NCI-H226 (cell line): ENCODE results near the gene STAMBP.
"Not testable (repeated sequence)": the region's sequence is repeated elsewhere in the genome, so short reads cannot be mapped to it uniquely, and the experiment has no call there.

Experiments used
- DNase-seq: peaks from one replicate; pipeline ENCODE4 v3.0.0-alpha.2; 2015

Gene STAMBP

GRCh38 chr2:73837847-73838585 is 9.3 kb downstream of the STAMBP start:
- no peak for DNase-seq

DNA sequence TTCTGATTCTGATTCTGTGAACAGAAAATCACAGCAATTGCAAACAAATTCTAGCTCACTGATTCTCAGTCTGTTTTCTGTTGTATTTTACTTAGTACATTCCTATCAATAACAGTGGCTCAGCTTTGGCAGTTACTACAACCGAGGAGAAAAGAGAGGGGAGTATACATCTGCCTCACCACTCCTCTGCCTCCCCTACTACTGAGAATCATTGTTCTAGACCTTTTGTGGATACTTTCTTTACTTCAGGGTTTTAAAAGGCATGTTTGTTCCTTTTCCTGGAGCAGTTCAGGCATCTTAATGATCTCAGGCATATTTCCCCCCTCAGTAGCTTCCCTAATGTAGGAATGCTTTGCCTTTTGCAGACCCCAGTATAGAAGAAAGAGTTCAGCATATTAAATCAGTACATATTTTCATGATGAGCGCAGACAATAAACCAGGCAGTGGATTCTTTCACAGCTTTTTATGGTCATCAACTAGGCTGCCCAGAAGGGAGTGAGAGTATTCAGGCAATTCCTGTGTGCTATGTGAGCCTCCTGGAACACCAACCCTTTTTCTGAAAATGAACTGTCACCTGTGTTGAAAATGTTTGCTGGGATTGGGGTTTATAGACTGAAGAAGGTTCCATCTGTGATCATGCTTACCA is 10.3 kb downstream of the STAMBP start:
- no peak for DNase-seq

- no peak for DNase-seq
Observed at GRCh38 chr2:73839653-73840411, 11.1 kb downstream of the STAMBP start.

GRCh38 chr2:73841912-73842738 is 13.4 kb downstream of the STAMBP start:
- DNase-seq: no peak

GRCh38 chr2:73842739-73843019 is 13.9 kb downstream of the STAMBP start:
- DNase-seq: no peak

- DNase-seq: no peak
Observed at GRCh38 chr2:73844087-73844486, 15.3 kb downstream of the STAMBP start.

DNA sequence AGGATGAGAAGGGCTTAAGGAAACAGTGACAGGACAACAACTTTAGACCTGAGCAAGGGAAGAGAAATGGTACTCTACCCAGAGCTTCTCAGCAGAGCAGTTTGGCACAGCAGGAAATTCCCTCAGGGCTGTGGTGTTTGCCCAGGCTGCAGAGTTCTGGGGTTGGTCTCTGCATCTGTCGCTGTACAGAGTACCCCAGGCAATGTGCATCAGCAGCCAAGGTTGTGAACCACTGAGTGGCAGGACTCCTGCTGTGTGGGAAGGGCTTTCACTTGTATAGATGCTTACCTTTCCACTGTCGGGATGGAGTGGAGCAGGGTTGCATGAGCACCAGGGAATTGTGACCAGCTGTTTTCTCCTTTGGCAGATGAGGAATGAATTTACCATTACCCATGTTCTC is 21.2 kb downstream of the STAMBP start:
- no peak for DNase-seq

DNA sequence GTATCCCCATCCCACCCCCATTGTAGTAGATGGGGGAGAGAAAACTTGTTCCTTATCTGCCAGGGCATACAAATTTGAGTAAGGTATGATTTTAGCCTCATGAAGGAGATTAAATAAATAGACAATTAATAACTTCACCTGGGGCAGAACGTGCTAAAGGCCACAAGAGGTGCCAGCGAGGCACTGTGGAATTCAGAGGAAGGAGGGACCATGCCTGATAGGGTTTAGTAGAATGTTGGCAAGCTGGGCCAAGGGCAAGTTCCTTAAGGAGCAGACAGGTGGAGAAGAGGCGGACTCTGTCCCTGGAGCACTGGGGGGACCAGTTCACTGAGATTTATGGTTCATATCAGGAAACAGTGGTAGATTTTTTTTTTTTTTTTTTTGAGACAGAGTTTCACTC is 22.5 kb downstream of the STAMBP start:
- DNase-seq: peak; percentile 28

DNA sequence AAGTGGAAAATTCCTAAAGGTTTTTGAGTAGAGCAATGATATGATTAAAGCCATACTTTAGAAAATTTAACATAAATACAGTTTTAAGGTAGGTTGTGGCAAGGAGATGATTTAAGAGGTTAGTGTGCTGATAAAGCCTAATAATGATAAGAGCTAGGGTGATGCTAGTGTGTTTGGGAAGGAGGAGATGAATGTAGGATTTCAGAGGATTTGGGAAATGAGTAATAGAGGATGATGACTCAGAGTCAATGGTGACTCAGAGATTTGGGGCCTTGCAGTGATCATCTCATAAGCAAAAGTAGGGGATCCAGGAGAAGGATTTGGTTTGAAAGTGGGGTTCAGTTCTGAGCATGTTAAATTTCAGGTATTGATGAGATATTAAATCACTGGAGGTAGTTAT is 23.3 kb downstream of the STAMBP start:
- peak; percentile 87 for DNase-seq

DNA sequence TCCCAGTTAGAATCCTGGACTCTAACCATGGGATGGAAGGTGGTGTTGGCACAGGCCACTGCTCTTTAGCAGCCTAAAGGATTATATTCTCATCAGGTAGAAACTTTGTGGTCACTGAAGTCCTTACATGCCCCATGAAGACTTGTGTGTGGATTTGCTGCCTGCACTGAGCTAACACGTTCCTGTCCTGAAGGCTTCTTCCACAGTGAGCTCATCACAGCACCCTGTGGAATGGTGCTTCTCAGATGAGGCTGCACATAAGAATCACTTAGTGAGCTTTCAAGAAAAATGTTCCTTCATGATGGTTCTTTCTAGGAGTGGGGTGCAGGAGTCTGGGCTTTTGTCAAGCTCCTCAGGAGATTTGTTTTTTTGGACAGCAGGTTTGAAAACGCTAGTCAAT is 26.8 kb downstream of the STAMBP start:
- no peak for DNase-seq

- peak; percentile 71 for DNase-seq
Observed at GRCh38 chr2:73856214-73856613, 27.5 kb downstream of the STAMBP start.

DNA sequence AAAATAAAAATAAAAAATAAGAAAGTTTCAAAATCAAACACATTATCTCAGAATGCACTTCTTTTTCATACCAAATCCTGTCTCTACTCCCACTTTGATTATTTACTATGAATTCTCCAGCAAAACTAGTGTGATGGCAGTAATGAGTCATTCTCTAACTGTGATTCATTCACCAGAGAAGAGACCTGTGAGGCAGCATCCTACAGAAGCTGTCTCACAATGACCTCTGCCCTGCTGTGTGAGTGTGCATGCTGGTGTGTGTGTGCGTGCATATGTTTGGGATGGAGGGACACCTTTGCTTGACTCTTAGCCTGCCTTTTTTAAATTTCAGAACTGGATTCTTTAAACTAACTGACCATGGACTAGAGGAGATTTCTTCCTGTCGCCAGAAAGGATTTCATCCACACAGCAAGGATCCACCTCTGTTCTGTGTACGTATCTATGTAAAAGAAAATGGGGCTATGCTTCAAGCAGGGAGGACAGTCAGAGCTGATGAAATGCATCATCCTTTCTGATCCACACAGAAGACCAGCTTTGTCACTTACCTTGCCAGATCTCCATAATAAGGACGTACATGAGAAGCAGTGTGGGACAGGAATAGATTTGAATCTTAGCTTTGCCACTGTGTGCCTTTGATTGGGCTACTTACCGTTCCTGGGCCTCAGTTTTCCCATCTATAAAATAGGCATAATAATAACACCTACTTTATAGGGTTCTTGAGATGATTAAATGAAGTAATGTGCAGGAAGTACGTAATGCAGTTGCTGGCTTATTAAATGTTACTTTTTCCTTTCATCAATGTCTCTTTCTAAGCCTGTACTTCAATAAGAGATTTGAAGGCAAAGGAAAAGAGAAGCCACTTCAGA is 31.2 kb downstream of the STAMBP start:
- DNase-seq: peak; percentile 80

GRCh38 chr2:73862987-73863386 is 34.2 kb downstream of the STAMBP start:
- DNase-seq: no peak

- no peak for DNase-seq
Observed at GRCh38 chr2:73868204-73868978, 39.6 kb downstream of the STAMBP start.

- peak; percentile 53 for DNase-seq
Observed at GRCh38 chr2:73870084-73870483, 41.3 kb downstream of the STAMBP start.

GRCh38 chr2:73877071-73877802 is 48.5 kb downstream of the STAMBP start:
- no peak for DNase-seq

DNA sequence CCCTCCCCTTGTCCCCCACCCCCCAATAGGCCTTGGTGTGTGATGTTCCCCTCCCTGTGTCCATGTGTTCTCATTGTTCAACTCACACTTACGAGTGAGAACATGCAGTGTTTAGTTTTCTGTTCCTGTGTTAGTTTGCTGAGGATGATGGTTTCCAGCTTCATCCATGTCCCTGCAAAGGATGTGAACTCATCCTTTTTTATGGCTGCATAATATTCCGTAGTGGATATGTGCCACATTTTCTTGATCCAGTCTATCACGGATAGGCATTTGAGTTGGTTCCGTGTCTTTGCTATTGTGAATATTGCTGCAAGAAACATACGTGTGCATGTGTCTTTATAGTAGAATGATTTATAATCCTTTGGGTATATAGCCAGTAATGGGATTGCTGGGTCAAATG is 49.2 kb downstream of the STAMBP start:
- not testable (repeated sequence) for DNase-seq

GRCh38 chr2:73885406-73885805 is 56.6 kb downstream of the STAMBP start:
- no peak for DNase-seq

GRCh38 chr2:73886357-73886756 is 57.6 kb downstream of the STAMBP start:
- DNase-seq: no peak

DNA sequence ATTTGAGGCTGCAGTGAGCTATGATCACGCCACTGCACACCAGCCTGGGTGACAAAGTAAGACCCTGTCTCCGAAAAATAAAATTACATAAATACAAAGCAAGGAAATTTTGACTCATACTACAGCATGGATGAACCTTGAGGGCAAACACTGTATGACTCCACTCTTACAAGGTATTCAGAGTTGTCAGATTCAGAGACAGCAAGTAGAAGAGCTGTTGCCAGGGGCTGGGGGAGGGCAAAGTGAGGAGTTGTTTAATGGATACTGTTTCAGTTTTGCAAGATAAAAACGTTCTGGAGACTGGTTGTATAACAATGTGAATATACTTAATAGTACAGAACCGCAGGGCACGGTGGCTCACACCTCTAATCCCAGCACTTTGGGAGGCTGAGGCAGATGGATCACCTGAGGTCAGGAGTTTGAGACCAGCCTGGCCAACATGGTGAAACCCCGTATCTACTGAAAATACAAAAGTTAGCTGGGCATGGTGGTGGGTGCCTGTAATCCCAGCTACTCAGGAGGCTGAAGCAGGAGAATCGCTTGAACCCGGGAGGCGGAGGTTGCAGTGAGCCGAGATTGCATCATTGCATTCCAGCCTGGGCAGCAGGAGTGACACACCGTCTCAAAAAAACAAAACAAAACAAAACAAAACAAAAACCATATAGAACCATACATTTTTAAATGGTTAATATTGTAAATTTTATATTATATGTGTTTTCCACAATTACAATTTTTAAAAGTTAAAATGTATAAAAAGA is 59.0 kb downstream of the STAMBP start:
- peak; percentile 28 for DNase-seq
